ENCODE data around the gene OR2B6.
"Not testable (repeated sequence)": the region's sequence is repeated elsewhere in the genome, so short reads cannot be mapped to it uniquely, and the experiment has no call there.

Gene OR2B6

DNA sequence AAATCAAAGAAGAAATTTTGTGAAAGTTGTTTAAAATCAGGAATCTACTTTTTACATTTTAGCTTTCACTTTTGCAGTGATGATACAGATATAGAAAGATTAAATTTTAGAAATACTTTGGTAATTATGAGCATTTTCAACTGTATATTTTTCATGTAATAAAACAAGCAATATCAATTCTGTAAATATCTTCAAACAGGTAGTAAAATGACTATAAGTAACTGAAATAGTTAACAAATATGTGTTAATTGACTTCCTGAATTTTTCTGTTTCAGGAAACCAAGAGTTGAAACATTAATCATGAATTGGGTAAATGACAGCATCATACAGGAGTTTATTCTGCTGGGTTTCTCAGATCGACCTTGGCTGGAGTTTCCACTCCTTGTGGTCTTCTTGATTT is at the start of gene OR2B6:
Gene OR2B6, plus strand, starts transcription at position 301 of the 400 bp plus-strand sequence. Its CDS starts 0 bp downstream, at position 301.
- DNase-seq (ENCODE audit: low read depth, low spot score): no peak
- no peaks in the 10 kb centered on the region for H3K36me3 ChIP-seq (ENCODE audit: control insufficient read depth, insufficient read depth, low read length)
- no peak within 1 kb of the TSS for H3K4me3 ChIP-seq (ENCODE audit: low read length)
- no CpG with 5 or more reads among the region's 1 CpG for WGBS (ENCODE audit: insufficient coverage, insufficient read length)
- no peaks in the 10 kb centered on the region for H3K27me3 ChIP-seq (ENCODE audit: control insufficient read depth, insufficient read depth, low read length)
- H3K9me3 ChIP-seq (ENCODE audit: control insufficient read depth, insufficient read depth, low read length): no peaks in the 10 kb centered on the region
- H3K27ac ChIP-seq (ENCODE audit: low read length): no peak within 1 kb of the TSS
- H3K4me1 ChIP-seq (ENCODE audit: control insufficient read depth, insufficient read depth, low read length): no peaks in the 10 kb centered on the region

DNA sequence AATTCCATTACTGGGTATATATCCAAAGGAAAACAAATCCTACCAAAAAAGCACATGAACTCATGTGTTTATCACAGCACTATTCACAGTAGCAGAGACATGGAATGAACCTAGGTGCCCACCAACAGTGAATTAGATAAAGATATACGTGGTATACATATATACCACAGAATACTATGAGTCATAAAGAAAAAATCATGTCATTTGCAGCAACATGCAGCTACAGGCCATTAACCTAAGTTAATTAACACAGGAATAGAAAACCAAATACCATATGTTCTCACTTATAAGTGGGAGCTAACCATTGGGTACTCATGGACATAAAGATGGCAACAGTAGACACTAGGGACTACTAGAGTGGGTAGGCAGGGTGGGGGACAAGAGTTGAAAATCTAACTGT is 49.0 kb upstream of the OR2B6 start:
- no peaks in the 10 kb centered on the region for H3K27me3 ChIP-seq (ENCODE audit: control insufficient read depth, insufficient read depth, low read length)
- DNase-seq (ENCODE audit: low read depth, low spot score): no peak
- no peaks in the 10 kb centered on the region for H3K9me3 ChIP-seq (ENCODE audit: control insufficient read depth, insufficient read depth, low read length)
- no peaks in the 10 kb centered on the region for H3K4me1 ChIP-seq (ENCODE audit: control insufficient read depth, insufficient read depth, low read length)
- H3K4me3 ChIP-seq (ENCODE audit: low read length): no peak overlapping the region
- H3K27ac ChIP-seq (ENCODE audit: low read length): no peak overlapping the region
- WGBS (ENCODE audit: insufficient coverage, insufficient read length): no CpG with 5 or more reads among the region's 1 CpG
- no peaks in the 10 kb centered on the region for H3K36me3 ChIP-seq (ENCODE audit: control insufficient read depth, insufficient read depth, low read length)

DNA sequence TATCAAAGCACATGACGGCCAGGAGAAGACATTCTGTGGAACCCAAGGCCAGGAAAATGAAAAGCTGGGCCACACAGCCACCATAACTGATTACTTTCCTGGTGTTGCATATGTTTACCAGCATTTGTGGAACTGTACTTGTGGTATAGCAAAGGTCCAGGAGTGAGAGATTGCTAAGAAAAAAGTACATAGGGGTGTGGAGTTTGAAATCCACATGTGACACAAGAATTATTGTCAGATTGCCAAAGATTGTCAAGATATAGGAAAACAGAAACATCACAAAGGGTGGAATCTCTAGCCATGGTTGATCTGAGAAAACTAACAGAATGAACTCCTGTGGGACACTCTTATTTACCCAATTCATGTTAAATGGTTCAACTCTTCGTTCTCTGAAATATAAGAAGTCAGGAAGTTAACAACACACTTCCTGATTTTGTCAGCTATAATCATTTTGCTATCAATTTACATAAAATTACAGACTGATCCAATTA is 45.0 kb upstream of the OR2B6 start, which contains the start of gene OR2B2:
Gene OR2B2, minus strand, starts transcription at position 441 of the 491 bp plus-strand sequence. Its CDS starts 77 bp downstream, at position 364.
- Histone ChIP-seq H3K27me3 (ENCODE audit: control insufficient read depth, insufficient read depth, low read length) (no peaks in the 10 kb centered on the region), H3K4me1 (ENCODE audit: control insufficient read depth, insufficient read depth, low read length) (no peaks in the 10 kb centered on the region), H3K27ac (ENCODE audit: low read length) (no peak within 1 kb of the TSS), H3K36me3 (ENCODE audit: control insufficient read depth, insufficient read depth, low read length) (no peaks in the 10 kb centered on the region), H3K9me3 (ENCODE audit: control insufficient read depth, insufficient read depth, low read length) (no peaks in the 10 kb centered on the region), H3K4me3 (ENCODE audit: low read length) (no peak within 1 kb of the TSS)
- WGBS (ENCODE audit: insufficient coverage, insufficient read length): no CpG with 5 or more reads among the region's 2 CpGs
- DNase-seq (ENCODE audit: low read depth, low spot score): no peak

DNA sequence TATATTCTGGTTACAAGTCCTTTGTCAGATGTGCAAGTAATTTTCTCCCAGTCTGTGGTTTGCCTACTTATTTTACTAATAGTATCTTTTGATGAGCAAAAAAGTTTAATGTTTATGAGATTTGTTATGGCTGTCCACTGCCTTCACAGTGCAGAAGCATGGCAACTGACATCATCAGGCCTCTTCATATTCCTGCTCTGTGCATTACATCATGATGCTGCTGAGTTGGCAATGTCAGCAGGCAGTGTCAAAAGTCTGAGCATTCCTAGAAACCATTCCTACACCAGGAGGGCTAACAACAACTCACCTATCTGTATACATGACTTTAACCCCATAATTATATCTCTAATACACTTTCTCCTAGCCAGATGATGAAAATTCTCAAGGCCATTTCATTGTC is 34.1 kb upstream of the OR2B6 start:
- Histone ChIP-seq H3K27me3 (ENCODE audit: control insufficient read depth, insufficient read depth, low read length) (no peaks in the 10 kb centered on the region), H3K36me3 (ENCODE audit: control insufficient read depth, insufficient read depth, low read length) (no peaks in the 10 kb centered on the region), H3K9me3 (ENCODE audit: control insufficient read depth, insufficient read depth, low read length) (no peaks in the 10 kb centered on the region), H3K27ac (ENCODE audit: low read length) (no peak overlapping the region), H3K4me1 (ENCODE audit: control insufficient read depth, insufficient read depth, low read length) (no peaks in the 10 kb centered on the region), H3K4me3 (ENCODE audit: low read length) (no peak overlapping the region)
- DNase-seq (ENCODE audit: low read depth, low spot score): no peak

DNA sequence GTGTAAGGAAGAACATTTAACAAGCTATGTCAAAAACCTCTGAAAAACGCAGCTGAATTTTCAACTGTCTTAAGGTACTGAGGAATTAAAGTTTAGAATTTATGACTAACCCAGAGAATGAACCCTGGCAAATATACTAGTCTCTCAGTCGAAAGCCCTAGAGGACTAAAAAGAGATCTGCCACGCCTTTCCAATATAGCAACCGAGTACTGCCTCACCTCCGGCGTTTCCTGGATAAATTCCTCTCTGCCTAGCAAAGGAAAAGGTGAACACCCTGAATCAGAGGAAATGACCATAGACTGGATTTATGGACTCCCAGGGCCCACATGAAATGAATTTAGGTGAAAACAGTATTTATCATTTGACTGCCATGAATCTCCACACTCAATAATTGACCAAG is 32.9 kb upstream of the OR2B6 start:
- DNase-seq (ENCODE audit: low read depth, low spot score): no peak
- Histone ChIP-seq H3K27me3 (ENCODE audit: control insufficient read depth, insufficient read depth, low read length) (no peaks in the 10 kb centered on the region), H3K4me3 (ENCODE audit: low read length) (no peak overlapping the region), H3K4me1 (ENCODE audit: control insufficient read depth, insufficient read depth, low read length) (no peaks in the 10 kb centered on the region), H3K36me3 (ENCODE audit: control insufficient read depth, insufficient read depth, low read length) (no peaks in the 10 kb centered on the region), H3K27ac (ENCODE audit: low read length) (no peak overlapping the region), H3K9me3 (ENCODE audit: control insufficient read depth, insufficient read depth, low read length) (no peaks in the 10 kb centered on the region; the same call in 1 of the 2 replicates)
- no CpG with 5 or more reads among the region's 6 CpGs for WGBS (ENCODE audit: insufficient coverage, insufficient read length)

DNA sequence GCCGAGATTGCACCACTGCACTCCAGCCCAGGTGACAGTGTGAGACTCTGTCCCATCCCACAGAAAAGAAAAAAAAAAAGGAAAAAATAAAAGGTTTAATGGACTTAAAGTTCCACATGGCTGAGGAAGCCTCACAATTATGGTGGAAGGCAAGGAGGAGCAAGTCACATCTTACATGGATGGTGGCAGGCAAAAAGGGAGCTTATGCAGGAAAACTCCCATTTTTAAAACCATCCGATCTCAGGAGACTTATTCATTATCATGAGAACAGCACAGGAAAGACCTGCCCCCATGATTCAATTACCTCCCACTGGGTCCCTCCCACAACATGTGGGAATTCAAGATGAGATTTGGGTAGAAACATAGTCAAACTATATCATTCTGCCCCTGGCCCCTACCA is 29.0 kb upstream of the OR2B6 start:
- H3K36me3 ChIP-seq (ENCODE audit: control insufficient read depth, insufficient read depth, low read length); H3K4me1 ChIP-seq (ENCODE audit: control insufficient read depth, insufficient read depth, low read length); DNase-seq (ENCODE audit: low read depth, low spot score); H3K4me3 ChIP-seq (ENCODE audit: low read length); H3K9me3 ChIP-seq (ENCODE audit: control insufficient read depth, insufficient read depth, low read length); H3K27me3 ChIP-seq (ENCODE audit: control insufficient read depth, insufficient read depth, low read length); H3K27ac ChIP-seq (ENCODE audit: low read length): not testable (repeated sequence)
- no CpG with 5 or more reads among the region's 2 CpGs for WGBS (ENCODE audit: insufficient coverage, insufficient read length)

DNA sequence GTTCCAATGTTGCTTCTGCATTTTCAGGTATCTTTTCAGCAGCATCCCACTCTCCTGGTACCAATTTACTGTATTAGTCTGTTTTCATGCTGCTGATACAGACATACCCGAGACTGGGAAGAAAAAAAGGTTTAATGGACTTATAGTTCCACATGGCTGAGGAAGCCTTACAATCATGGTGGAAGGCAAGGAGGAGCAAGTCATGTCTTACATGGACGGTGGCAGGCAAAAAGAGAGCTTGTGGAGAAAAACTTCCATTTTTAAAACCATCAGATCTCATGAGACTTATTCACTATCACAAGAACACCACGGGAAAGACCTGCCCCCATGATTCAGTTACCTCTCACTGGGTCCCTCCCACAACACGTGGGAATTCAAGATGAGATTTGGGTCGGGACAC is 27.1 kb upstream of the OR2B6 start:
- WGBS (ENCODE audit: insufficient coverage, insufficient read length): no CpG with 5 or more reads among the region's 5 CpGs
- not testable (repeated sequence) for H3K4me3 ChIP-seq (ENCODE audit: low read length); H3K4me1 ChIP-seq (ENCODE audit: control insufficient read depth, insufficient read depth, low read length); H3K27me3 ChIP-seq (ENCODE audit: control insufficient read depth, insufficient read depth, low read length); H3K9me3 ChIP-seq (ENCODE audit: control insufficient read depth, insufficient read depth, low read length); DNase-seq (ENCODE audit: low read depth, low spot score); H3K27ac ChIP-seq (ENCODE audit: low read length); H3K36me3 ChIP-seq (ENCODE audit: control insufficient read depth, insufficient read depth, low read length)

DNA sequence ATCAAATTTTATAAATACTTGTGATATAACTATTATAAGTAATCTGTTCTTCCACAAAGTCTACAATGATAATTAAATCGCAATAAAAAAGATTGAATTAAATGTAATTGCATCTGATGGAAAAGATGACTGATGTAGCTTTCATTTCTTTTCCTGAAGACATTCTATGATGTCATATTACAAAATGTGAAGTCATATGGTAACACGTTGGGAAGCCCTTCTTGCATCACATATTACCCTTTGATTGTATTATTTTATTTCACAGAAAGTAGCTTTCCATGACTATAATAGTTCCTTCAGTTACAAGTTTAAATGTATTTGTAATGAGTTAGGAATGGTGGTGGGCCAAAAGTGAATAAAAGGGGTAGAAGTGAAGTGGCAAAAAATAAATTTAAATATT is 25.8 kb upstream of the OR2B6 start:
- no peaks in the 10 kb centered on the region for H3K27me3 ChIP-seq (ENCODE audit: control insufficient read depth, insufficient read depth, low read length)
- no CpG with 5 or more reads among the region's 2 CpGs for WGBS (ENCODE audit: insufficient coverage, insufficient read length)
- no peak for DNase-seq (ENCODE audit: low read depth, low spot score)
- H3K4me1 ChIP-seq (ENCODE audit: control insufficient read depth, insufficient read depth, low read length): no peaks in the 10 kb centered on the region
- no peaks in the 10 kb centered on the region; the same call in 1 of the 2 replicates for H3K9me3 ChIP-seq (ENCODE audit: control insufficient read depth, insufficient read depth, low read length)
- H3K27ac ChIP-seq (ENCODE audit: low read length): no peak overlapping the region
- no peak overlapping the region for H3K4me3 ChIP-seq (ENCODE audit: low read length)
- H3K36me3 ChIP-seq (ENCODE audit: control insufficient read depth, insufficient read depth, low read length): no peaks in the 10 kb centered on the region

DNA sequence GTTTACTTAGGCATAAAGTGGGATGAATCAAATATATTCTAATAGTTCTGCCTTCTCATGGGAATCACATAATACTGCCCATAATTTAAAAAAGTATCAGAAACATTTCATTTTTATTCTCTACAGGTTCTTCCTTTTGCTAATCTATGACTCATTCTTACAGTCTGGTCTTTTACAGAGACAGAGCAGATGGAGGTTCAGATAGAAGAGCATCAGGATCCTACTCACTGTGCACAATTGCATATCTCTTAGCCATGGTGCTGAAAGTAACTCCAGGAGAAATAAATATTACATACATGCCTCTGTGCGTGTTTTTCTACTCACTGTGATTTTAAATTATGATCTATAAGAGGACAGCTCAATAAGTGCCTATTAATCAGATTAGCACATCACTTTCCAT is 16.3 kb upstream of the OR2B6 start:
- Histone ChIP-seq H3K27ac (ENCODE audit: low read length) (no peak overlapping the region), H3K4me3 (ENCODE audit: low read length) (no peak overlapping the region), H3K27me3 (ENCODE audit: control insufficient read depth, insufficient read depth, low read length) (no peaks in the 10 kb centered on the region), H3K36me3 (ENCODE audit: control insufficient read depth, insufficient read depth, low read length) (no peaks in the 10 kb centered on the region), H3K4me1 (ENCODE audit: control insufficient read depth, insufficient read depth, low read length) (no peaks in the 10 kb centered on the region), H3K9me3 (ENCODE audit: control insufficient read depth, insufficient read depth, low read length) (no peaks in the 10 kb centered on the region)
- DNase-seq (ENCODE audit: low read depth, low spot score): no peak
- no CpG with 5 or more reads among the region's 1 CpG for WGBS (ENCODE audit: insufficient coverage, insufficient read length)

DNA sequence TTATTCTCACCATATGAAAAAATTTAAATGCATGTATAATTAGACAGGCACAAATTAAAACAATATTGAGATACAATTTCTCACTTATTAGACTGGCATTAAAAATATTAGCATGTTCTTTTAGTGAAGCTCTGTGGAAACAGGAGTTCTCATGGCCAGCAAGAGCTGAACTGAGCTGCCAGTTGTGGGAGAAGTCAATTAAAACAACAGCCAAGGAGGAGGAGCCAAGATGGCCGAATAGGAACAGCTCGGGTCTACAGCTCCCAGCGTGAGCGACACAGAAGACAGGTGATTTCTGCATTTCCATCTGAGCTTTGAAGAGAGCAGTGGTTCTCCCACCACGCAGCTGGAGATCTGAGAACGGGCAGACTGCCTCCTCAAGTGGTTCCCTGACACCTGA is 14.0 kb upstream of the OR2B6 start:
- not testable (repeated sequence) for H3K27ac ChIP-seq (ENCODE audit: low read length); H3K4me3 ChIP-seq (ENCODE audit: low read length); H3K9me3 ChIP-seq (ENCODE audit: control insufficient read depth, insufficient read depth, low read length); H3K36me3 ChIP-seq (ENCODE audit: control insufficient read depth, insufficient read depth, low read length); H3K27me3 ChIP-seq (ENCODE audit: control insufficient read depth, insufficient read depth, low read length); H3K4me1 ChIP-seq (ENCODE audit: control insufficient read depth, insufficient read depth, low read length); DNase-seq (ENCODE audit: low read depth, low spot score)
- no CpG with 5 or more reads among the region's 6 CpGs for WGBS (ENCODE audit: insufficient coverage, insufficient read length)

DNA sequence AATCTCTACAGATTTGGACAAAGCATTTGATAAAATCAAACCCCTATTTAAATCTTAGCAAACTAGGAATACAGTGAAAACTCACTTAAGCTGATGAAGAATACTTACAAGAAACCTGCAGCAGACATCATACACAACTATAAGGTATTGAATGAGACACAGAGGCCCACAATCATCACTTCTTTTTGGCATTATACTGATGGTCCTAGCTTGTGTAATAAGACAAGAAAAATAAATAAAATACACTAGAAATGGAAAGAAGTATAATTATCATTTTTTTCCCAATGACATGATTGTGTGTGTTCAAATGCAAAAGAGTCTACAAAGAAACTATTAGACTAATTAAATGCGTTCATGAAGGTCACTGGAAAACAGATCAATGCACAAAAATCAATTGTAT is 8.8 kb upstream of the OR2B6 start:
- DNase-seq (ENCODE audit: low read depth, low spot score): no peak
- Histone ChIP-seq H3K27me3 (ENCODE audit: control insufficient read depth, insufficient read depth, low read length) (no peaks in the 10 kb centered on the region), H3K9me3 (ENCODE audit: control insufficient read depth, insufficient read depth, low read length) (no peaks in the 10 kb centered on the region), H3K36me3 (ENCODE audit: control insufficient read depth, insufficient read depth, low read length) (no peaks in the 10 kb centered on the region), H3K4me3 (ENCODE audit: low read length) (no peak overlapping the region), H3K27ac (ENCODE audit: low read length) (no peak overlapping the region), H3K4me1 (ENCODE audit: control insufficient read depth, insufficient read depth, low read length) (no peaks in the 10 kb centered on the region)
- WGBS (ENCODE audit: insufficient coverage, insufficient read length): no CpG with 5 or more reads among the region's 1 CpG

Data from iPS DF 6.9 (cell line).